GM12801 (cell line): Measurements from ENCODE around the gene BPHL.

Source experiments
- CTCF ChIP-seq: IDR thresholded peaks from one replicate; pipeline ENCODE4 v1.5.1; 2011; ENCODE audit warnings: control low read depth; ENCODE audit not compliant: insufficient read length; ENCODE audit errors: extremely low read depth

The BPHL gene

GRCh38 chr6:3193102-3193849 is 74.8 kb downstream of the BPHL start:
- no peak for TF ChIP-seq CTCF

DNA sequence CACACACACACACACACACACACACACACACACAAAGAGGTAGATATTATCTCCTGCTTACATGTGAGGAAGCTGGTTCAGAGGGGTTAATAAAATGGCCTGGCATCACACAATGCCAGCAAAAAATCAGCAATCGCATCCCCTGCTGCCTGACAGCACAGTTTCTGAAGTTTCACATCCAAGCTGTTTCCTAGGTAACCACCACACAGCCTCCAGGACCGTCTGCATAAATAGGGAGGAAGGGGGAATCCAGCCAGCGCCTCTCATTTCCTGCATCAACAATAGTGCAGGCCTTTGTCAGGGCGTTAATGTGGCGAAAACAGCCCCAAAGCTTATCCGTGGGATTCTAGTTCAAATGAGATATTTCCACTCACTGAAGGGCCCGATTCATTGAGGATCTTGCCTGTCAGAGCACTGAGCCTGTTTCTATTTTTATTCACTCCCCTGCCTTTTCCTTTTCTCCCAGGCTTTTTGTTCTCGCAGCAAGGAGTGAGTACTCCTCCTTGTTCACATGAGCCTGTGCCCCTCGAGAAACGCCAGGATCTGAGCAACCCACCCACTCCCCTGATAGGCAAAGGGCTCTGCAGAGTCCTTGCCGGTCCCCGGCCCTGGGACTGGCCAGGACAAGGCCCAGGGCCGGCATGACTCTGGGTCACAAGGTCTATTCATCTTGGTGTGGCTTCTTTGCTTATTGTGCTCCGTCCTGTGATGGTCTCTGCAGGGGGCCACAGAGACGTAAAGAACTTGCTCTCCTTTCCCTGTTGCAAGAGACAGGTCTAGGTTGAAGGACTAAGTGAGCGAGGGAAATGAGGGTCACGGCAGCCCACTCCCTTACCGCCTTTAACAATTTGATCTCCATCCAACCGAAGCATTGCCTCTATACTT is 76.3 kb downstream of the BPHL start:
- TF ChIP-seq CTCF, result no peak

- no peak for TF ChIP-seq CTCF
These were observed 76.8 kb downstream of the BPHL start for GRCh38 chr6:3195420-3195694.

GRCh38 chr6:3195695-3196497 is 77.4 kb downstream of the BPHL start:
- no peak for TF ChIP-seq CTCF

DNA sequence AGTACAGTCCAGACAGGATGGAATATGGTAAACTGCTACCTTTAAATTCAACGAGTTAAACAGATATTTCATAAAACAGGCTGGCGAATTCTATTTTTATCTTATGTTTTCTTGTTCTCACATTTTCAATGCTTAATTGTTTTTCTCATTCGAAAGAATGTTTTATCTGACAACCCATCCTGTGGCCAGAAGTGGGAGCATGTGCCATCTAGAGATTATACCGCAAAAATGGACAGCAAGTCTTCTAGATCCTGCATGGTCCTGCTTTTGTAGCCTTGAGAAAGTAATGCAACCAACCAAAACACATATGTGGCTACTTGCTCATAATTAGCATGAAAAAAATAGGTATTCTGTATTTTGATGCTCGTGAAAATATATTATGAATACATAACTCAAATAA is 78.3 kb downstream of the BPHL start:
- no peak for TF ChIP-seq CTCF

DNA sequence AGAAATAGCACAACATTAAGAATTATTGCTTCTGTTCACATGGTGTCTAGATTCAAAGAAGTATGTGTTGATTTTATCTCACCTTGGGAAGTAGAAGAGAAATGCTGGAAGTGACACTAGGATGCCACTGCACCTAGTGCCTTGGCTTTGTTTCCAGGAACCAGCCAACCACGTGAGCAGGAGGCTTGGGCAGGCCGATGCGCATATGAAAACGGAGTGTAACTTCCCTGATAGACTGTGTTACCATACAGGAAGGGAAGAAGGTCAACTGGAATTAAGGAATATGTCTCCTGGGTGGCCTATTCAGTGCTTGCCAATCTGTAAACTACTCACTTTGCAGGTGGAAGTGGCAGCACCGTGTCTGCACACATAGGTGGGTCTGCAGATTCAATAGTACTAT is 80.9 kb downstream of the BPHL start:
- TF ChIP-seq CTCF, result no peak

GRCh38 chr6:3200682-3201081 is 82.2 kb downstream of the BPHL start:
- no peak for TF ChIP-seq CTCF
